Measurements from ENCODE around the gene UBE2J1.

DNA sequence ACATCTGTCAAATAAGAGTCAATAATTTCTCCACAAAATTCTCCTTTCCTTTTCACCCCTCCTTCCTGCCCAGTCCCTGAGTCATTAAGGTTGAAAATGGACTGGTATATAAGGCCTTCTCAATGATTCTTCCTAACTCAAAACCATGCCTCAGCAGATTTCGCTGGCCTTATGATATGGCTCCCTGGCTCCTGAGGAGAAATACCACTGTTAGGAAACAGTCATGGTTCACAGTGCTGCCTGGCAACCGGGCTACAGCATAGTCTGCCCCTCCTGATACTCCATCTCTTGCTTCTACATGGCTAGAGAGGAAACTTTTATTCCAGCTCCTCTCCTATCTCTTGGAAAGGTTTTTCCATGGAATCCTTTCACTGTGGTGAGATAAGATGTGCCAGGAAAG is 4.7 kb downstream of the UBE2J1 start:
- no peak for TF ChIP-seq EZH2 (optimal IDR thresholded peaks at IDR 0.05; ENCODE audit: low read depth, low read length)
- TF ChIP-seq, protein P1, sequence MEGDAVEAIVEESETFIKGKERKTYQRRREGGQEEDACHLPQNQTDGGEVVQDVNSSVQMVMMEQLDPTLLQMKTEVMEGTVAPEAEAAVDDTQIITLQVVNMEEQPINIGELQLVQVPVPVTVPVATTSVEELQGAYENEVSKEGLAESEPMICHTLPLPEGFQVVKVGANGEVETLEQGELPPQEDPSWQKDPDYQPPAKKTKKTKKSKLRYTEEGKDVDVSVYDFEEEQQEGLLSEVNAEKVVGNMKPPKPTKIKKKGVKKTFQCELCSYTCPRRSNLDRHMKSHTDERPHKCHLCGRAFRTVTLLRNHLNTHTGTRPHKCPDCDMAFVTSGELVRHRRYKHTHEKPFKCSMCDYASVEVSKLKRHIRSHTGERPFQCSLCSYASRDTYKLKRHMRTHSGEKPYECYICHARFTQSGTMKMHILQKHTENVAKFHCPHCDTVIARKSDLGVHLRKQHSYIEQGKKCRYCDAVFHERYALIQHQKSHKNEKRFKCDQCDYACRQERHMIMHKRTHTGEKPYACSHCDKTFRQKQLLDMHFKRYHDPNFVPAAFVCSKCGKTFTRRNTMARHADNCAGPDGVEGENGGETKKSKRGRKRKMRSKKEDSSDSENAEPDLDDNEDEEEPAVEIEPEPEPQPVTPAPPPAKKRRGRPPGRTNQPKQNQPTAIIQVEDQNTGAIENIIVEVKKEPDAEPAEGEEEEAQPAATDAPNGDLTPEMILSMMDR (IDR thresholded peaks at IDR 0.05; ENCODE audit: low read length): no peak

All from MM.1S (cell line).